Spleen (tissue), 11 donors: ENCODE data around the gene C5orf52. TPM values are rescaled to one million over a fixed set of nuclear protein-coding genes. Genes with fewer than 3 reads are reported as not detected.

Source experiments
- DNase-seq: peaks from one replicate; pipeline ENCODE4 v3.0.0-alpha.2; 2020
- H3K27ac ChIP-seq, 8 donors: fragments of 200-600 bp; sonication (generic) in 7 of 8; 1 replicate in 4 of 8; 2 replicates in 4 of 8; pipeline versions ENCODE4 v1.5.0 to v1.8.0; 2016 to 2021; ENCODE audit warnings: inconsistent platforms in 4 of 8, mild to moderate bottlenecking in 4 of 8, moderate library complexity in 1 of 8
- H3K27me3 ChIP-seq, 7 donors: fragments of 200-600 bp; sonication (generic) in 6 of 7; replicated peaks in 1 of 7; 1 replicate in 4 of 7; 2 replicates in 3 of 7; pipeline versions ENCODE4 v1.5.0 to v1.8.0; 2016 to 2021; ENCODE audit warnings: inconsistent platforms in 3 of 7, mild to moderate bottlenecking in 1 of 7
- H3K36me3 ChIP-seq, 6 donors: fragments of 200-600 bp; sonication (generic) in 5 of 6; 1 replicate in 4 of 6; 2 replicates in 2 of 6; pipeline versions ENCODE4 v1.5.0 to v1.8.0; 2016 to 2021; ENCODE audit warnings: inconsistent platforms in 2 of 6
- H3K4me1 ChIP-seq, 6 donors: fragments of 200-600 bp; sonication (generic) in 5 of 6; 1 replicate in 3 of 6; 2 replicates in 3 of 6; pipeline versions ENCODE4 v1.5.0 to v1.8.0; 2016 to 2021; ENCODE audit warnings: inconsistent platforms in 3 of 6
- H3K4me3 ChIP-seq, 8 donors: fragments of 200-600 bp; sonication (generic) in 7 of 8; 1 replicate in 4 of 8; 2 replicates in 4 of 8; pipeline versions ENCODE4 v1.5.0 to v1.8.0; 2016 to 2021; ENCODE audit warnings: inconsistent platforms in 4 of 8, mild to moderate bottlenecking in 4 of 8, moderate library complexity in 2 of 8
- H3K9me3 ChIP-seq, 8 donors: fragments of 200-600 bp; sonication (generic) in 7 of 8; 1 replicate in 4 of 8; 2 replicates in 4 of 8; pipeline versions ENCODE4 v1.5.0 to v1.8.0; 2016 to 2021; ENCODE audit warnings: inconsistent platforms in 4 of 8
- CTCF ChIP-seq, 11 experiments: fragments of 200-600 bp in 7 of 11; fragments of 450-650 bp in 4 of 11; sonication (generic) in 4 of 11; IDR thresholded peaks in 8 of 11; conservative IDR thresholded peaks in 3 of 11; 1 replicate in 7 of 11; 2 replicates in 4 of 11; pipeline versions ENCODE4 v1.4.0 to v1.8.0; 2016 to 2021; ENCODE audit warnings: antibody characterized with exemption in 11 of 11, inconsistent platforms in 4 of 11, mild to moderate bottlenecking in 1 of 11
- POLR2A ChIP-seq, 3 donors: fragments of 450-650 bp; IDR thresholded peaks; one replicate each; pipeline ENCODE4 v1.5.1; 2017; ENCODE audit warnings: antibody characterized with exemption in 3 of 3, mild to moderate bottlenecking in 1 of 3
- POLR2AphosphoS5 ChIP-seq, 3 donors: sonication (generic); formaldehyde crosslinking; IDR thresholded peaks; one replicate each; pipeline ENCODE4 v1.5.1; 2017; ENCODE audit warnings: antibody characterized with exemption in 3 of 3
- WGBS, 5 donors: extraction: QIAGEN DNeasy Blood & Tissue Kit in 3 of 5; methylation state at CpG; one replicate each; pipeline versions ENCODE4 v1.1.5 to v1.1.7; 2013 to 2018; 5-methylcytosine and 5-hydroxymethylcytosine counted together
- intact Hi-C: fragments of 100-400 bp; cut with DNase I; formaldehyde crosslinking; loops from one replicate; pipeline ENCODE4 v1.15.0; 2023; ENCODE audit warnings: low total_unique reads
- polyA plus RNA-seq, 3 donors: library from polyadenylated mRNA; stranded (reverse); fragments of 200-250 nt; gene quantifications; one replicate each; pipeline ENCODE4 v1.2.1, GENCODE V29; 2013
- total RNA-seq, 7 donors: library from RNA; depleted of rRNA in 3 of 7; stranded (reverse); fragments of >200 nt in 3 of 7; fragmentation: NEBNext Ultra II Directional in 4 of 7; extraction: Animal tissue kit (Norgen Biotek cat#: 25700) in 4 of 7; gene quantifications; one replicate each; pipeline versions ENCODE4 v1.1.0 to v1.2.1, GENCODE V29; 2016 to 2021
- donor health status: healthy with polysubstance abuse.
- donor health status: DM: no; HTN: no; CAD: no; lungs with moderate emphysema.
- donor health status: DM: no; HTN: no; CAD: no.
- donor health status: Bipolar disorder and iron deficiency.
- donor health status: healthy.
- donor health status: DM: no; HTN: no; CAD: no.
- donor health status: DM: yes; HTN: yes; CAD: no.

Gene C5orf52
- total and polyA plus RNA-seq, 10 donors = not detected

- Histone ChIP-seq H3K27me3 (no peaks in the 10 kb centered on the region), H3K36me3 (no peaks in the 10 kb centered on the region), H3K4me3 (no peak overlapping the region), H3K4me1 (no peaks in the 10 kb centered on the region), H3K27ac (no peak overlapping the region), H3K9me3 (peaks cover 0 to 26% (median 19%) of the 10 kb centered on the region in 8 donors)
- intact Hi-C loops = no loop called here
- no peak for TF ChIP-seq POLR2A (IDR thresholded peaks at IDR 0.05)
- no peak for TF ChIP-seq CTCF (IDR thresholded peaks at IDR 0.05 in 8 of 11, conservative IDR thresholded peaks at IDR 0.05 in 3 of 11)
- no peak for DNase-seq
- whole genome bisulfite sequencing, 5 donors = 66 to 93% (median 83%) methylated on average over 3 of the region's 3 CpGs
Observed at GRCh38 chr5:157703736-157704135, 32.4 kb downstream of the C5orf52 start.

- no peak for DNase-seq
- WGBS, 5 donors = 64 to 76% (median 73%) methylated on average over 1 of the region's 1 CpG
- H3K4me1 ChIP-seq = no peaks in the 10 kb centered on the region
- no peaks in the 10 kb centered on the region for H3K9me3 ChIP-seq
- H3K36me3 ChIP-seq = no peaks in the 10 kb centered on the region
- intact Hi-C loops = no loop called here
- no peak for TF ChIP-seq POLR2AphosphoS5 (IDR thresholded peaks at IDR 0.05)
- TF ChIP-seq CTCF (IDR thresholded peaks at IDR 0.05 in 8 of 11, conservative IDR thresholded peaks at IDR 0.05 in 3 of 11) = no peak
- TF ChIP-seq POLR2A (IDR thresholded peaks at IDR 0.05) = no peak
- H3K4me3 ChIP-seq = no peak overlapping the region
- no peak overlapping the region for H3K27ac ChIP-seq
- H3K27me3 ChIP-seq = no peaks in the 10 kb centered on the region
Observed at GRCh38 chr5:157708866-157709265, 37.5 kb downstream of the C5orf52 start.

- intact Hi-C loops = no loop called here
Observed at GRCh38 chr5:157709346-157709745, 38.0 kb downstream of the C5orf52 start.

GRCh38 chr5:157710431-157710830, 39.1 kb downstream of the C5orf52 start:
- no peak for TF ChIP-seq POLR2A (IDR thresholded peaks at IDR 0.05)
- no peak for TF ChIP-seq CTCF (IDR thresholded peaks at IDR 0.05 in 8 of 11, conservative IDR thresholded peaks at IDR 0.05 in 3 of 11)
- TF ChIP-seq POLR2AphosphoS5 (IDR thresholded peaks at IDR 0.05) = no peak
- H3K4me1 ChIP-seq = no peaks in the 10 kb centered on the region
- intact Hi-C loops = loop anchor here (10.0 kb wide), 1 partner anchor 366 kb away; a partner anchor contains a TSS
- H3K27me3 ChIP-seq = no peaks in the 10 kb centered on the region
- no peak for DNase-seq
- no peak overlapping the region for H3K27ac ChIP-seq
- H3K9me3 ChIP-seq = no peaks in the 10 kb centered on the region
- H3K4me3 ChIP-seq = no peak overlapping the region
- H3K36me3 ChIP-seq = no peaks in the 10 kb centered on the region
- 66 to 76% (median 70%) methylated on average over 3 of the region's 3 CpGs for WGBS, 5 donors

More at GRCh38 chr5:157709346-157709745, 38.0 kb downstream of the C5orf52 start:
- Histone ChIP-seq H3K36me3 (no peaks in the 10 kb centered on the region), H3K9me3 (no peaks in the 10 kb centered on the region), H3K4me3 (no peak overlapping the region), H3K27me3 (no peaks in the 10 kb centered on the region), H3K27ac (no peak overlapping the region), H3K4me1 (no peaks in the 10 kb centered on the region)
- TF ChIP-seq CTCF (IDR thresholded peaks at IDR 0.05 in 8 of 11, conservative IDR thresholded peaks at IDR 0.05 in 3 of 11) (no peak), POLR2A (IDR thresholded peaks at IDR 0.05) (no peak), POLR2AphosphoS5 (IDR thresholded peaks at IDR 0.05) (no peak)
- no peak for DNase-seq
